ENCODE data around the gene LCN9. TPM values are rescaled to one million over a fixed set of nuclear protein-coding genes. Genes with fewer than 3 reads are reported as not detected.

LCN9 gene
- total and polyA plus RNA-seq, 9 of the 15 experiments (the other 6 are each of a cell fraction or from before 2014, with no cell fraction given): not detected

DNA sequence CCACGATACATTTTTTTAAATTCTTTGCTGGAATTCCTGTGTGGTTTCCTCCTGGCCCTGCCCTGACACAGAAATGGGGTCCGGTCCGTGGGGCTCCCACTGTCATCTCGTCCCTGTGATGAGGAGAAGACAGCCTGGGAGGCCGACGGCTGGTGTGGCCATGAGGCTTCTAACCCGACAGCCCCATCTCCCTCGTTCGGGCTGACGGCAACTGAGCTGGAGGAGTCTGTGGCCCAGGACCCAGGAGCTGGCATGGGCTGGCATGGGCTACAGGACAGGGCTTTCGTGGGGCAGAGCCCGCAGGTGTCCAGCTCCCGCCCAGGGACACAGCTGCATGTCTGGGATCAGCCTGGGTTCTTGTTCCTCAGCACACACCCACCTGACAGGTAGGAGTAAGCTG is 13.8 kb downstream of the LCN9 start:
- ATAC-seq (no peak), FAIRE-seq (no peak), DNase-seq (ENCODE audit: extremely low read depth in 1 of 4, low spot score in 3 of 4) (no peak)
- Histone ChIP-seq H3K79me2 (ENCODE audit: control insufficient read depth, insufficient read depth, low read length) (no peaks in the 10 kb centered on the region), H3K4me3 (no peak overlapping the region), H3K4me2 (ENCODE audit: insufficient read depth, low read length) (no peak overlapping the region), H3K27me3 (ENCODE audit: control insufficient read depth in 2 of 2, insufficient read depth in 2 of 2, low read length in 2 of 2) (peaks cover 28 to 60% of the 10 kb centered on the region in 2 experiments), H2AFZ (ENCODE audit: low read depth, low read length) (no peak overlapping the region), H3K9me3 (replicated peaks; ENCODE audit: control insufficient read depth, insufficient read depth, low read depth, low read length) (no peaks in the 10 kb centered on the region), H3K9ac (ENCODE audit: insufficient read depth in 1 of 2, low read depth in 2 of 2, low read length in 2 of 2) (no peak overlapping the region), H4K20me1 (replicated peaks; ENCODE audit: control insufficient read depth, insufficient read depth, low read length) (peaks cover 4% of the 10 kb centered on the region; the same call in 1 of the 2 replicates), H3K9me1 (ENCODE audit: control insufficient read depth, insufficient read depth, low read length) (peaks cover 3% of the 10 kb centered on the region), H3K4me1 (replicated peaks in 1 of 2; ENCODE audit: control insufficient read depth in 2 of 2, insufficient read depth in 2 of 2, low read length in 2 of 2) (peaks cover 0 to 7% of the 10 kb centered on the region in 2 experiments; a peak in 3 of 5 replicates), H3K36me3 (ENCODE audit: control insufficient read depth, insufficient read depth, low read length) (no peaks in the 10 kb centered on the region), H3K27ac (ENCODE audit: extremely low read depth, low read depth, low read length) (no peak overlapping the region)
- in situ Hi-C loops (cut with MboI) (no loop called here), intact Hi-C loops (cut with micrococcal nuclease) (no loop called here)
- ChIA-PET POLR2A (interaction anchor here (1.7 kb wide), 1 partner anchor 8 kb away, joined by 4 read pairs; no protein-coding TSS in a partner anchor), CTCF (ENCODE audit: low intra/inter-chr PET ratio) (no interaction called here)
- no peak for TF ChIP-seq GTF2A2 (tag; IDR thresholded peaks at IDR 0.05)
- TF ChIP-seq DIDO1 (tag; IDR thresholded peaks at IDR 0.05; ENCODE audit: low read depth): no peak
- no peak for TF ChIP-seq ETV6 (IDR thresholded peaks at IDR 0.05; ENCODE audit: borderline replicate concordance in 1 of 2, low read depth in 2 of 2, low read length in 1 of 2)
- TF ChIP-seq ETV6 (CRISPR knock-in tag; IDR thresholded peaks at IDR 0.05; ENCODE audit: borderline replicate concordance): no peak
- TF ChIP-seq NCOA4 (IDR thresholded peaks at IDR 0.05; ENCODE audit: partially characterized antibody): no peak
- TF ChIP-seq HMGN3 (IDR thresholded peaks at IDR 0.05; ENCODE audit: borderline replicate concordance, extremely low read depth, insufficient read length, low read depth, low read length): no peak
- TF ChIP-seq ZNF583 (CRISPR knock-in tag; IDR thresholded peaks at IDR 0.05): no peak
- TF ChIP-seq SMAD3 (CRISPR knock-in tag; conservative IDR thresholded peaks at IDR 0.05): no peak
- no TSS peak for BruUV-seq (replicated peaks)
- WGBS (ENCODE audit: insufficient coverage, low coverage, missing lambda C conversion rate): 2% methylated on average over 9 of the region's 13 CpGs

All from K562 (cell line).